DMS 273 (cell line): ENCODE measurements around the gene PRKCH.
A peak's percentile ranks its signal among the peaks of the same experiment; 100 is the strongest.

Experiments
- DNase-seq: peaks from one replicate; lab custom pipeline; 2025; ENCODE audit not compliant: unreplicated experiment; lab: John Stamatoyannopoulos, UW

Gene PRKCH

GRCh38 chr14:61420326-61420725 is 98.9 kb downstream of the PRKCH start:
- DNase-seq = no peak

- no peak for DNase-seq
Observed at GRCh38 chr14:61421212-61421923, 100.0 kb downstream of the PRKCH start.

GRCh38 chr14:61426048-61426447 is 104.7 kb downstream of the PRKCH start:
- no peak for DNase-seq

DNA sequence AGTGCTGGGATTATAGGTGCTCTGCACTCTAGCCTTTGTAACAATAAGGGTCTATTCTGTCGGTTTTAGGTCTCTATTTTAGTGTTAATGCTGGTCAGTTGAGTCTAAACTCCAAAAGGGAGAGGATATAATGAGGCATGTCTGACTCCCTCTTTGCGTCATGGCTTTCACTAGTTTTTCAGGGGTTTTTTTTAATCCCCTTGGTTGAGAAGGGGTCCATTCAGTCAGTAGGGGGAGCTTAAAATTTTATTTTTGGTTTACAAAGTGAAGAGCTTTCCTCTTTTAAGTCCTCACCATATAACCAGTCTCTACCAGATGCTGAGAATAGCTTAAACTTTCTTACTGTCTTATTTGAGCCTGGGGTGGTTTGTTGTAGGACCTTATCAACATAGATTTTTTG is 106.9 kb downstream of the PRKCH start:
- no peak for DNase-seq

DNA sequence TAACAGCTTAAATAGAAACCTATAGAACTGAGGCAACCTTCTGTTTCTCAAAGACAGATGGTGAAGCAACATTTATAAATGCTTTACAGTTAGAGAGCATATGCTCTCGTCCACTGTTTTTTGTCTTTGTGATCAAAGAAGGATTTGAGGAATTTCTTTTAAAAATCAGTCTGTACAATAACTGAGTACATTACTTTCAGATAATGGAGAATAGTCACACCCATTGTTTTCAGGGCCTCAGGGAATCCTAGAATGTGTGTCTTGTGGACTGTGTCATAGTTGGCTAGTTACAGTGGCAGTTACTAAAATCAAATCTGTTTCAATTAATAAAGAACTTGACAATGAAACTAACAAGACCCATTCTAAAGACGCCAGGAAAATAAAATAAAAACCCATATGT is 107.9 kb downstream of the PRKCH start:
- peak; percentile 47 for DNase-seq

GRCh38 chr14:61430066-61430757 is 108.8 kb downstream of the PRKCH start:
- peak; percentile 21 for DNase-seq

DNA sequence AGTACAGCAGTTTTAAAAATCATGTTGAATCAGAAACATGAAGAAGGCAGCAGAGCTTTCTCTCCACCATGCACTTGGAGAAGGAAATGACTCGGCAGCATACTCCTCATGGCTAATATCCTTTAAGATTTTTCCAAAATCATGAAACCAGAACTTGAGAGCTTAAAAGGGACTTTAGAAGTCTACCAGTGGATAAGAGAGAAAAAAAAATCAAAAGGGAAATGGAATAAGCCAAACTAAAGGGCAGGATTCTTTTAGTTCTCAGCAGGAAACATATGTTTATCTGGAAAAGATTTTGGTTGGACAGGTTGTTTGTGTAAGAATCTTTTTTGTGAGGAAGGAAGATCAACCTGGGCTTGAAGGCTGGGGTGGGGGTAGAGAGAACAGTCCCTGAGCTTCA is 111.8 kb downstream of the PRKCH start:
- DNase-seq = peak; percentile 11

- no peak for DNase-seq
Observed at GRCh38 chr14:61433828-61434227, 112.4 kb downstream of the PRKCH start.

DNA sequence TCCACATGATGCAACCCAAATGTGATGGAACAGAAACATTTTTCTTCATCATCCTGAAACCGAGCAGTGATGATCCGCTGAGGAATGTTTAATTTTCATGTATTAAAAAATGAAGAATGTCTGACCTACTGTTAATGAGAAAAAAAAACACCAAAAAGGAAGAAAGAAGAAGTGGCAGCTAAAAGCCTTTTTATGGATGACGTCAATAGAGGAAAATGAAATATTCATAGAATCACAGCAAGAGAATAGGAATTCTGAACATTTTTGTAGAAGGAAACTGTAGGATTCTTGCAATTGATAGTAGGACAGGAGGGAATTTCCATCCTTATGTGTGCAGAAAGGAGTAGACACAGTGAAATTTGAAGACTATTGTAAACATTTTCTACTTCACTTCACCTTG is 112.9 kb downstream of the PRKCH start:
- no peak for DNase-seq

GRCh38 chr14:61435563-61436337 is 114.4 kb downstream of the PRKCH start:
- DNase-seq = no peak

DNA sequence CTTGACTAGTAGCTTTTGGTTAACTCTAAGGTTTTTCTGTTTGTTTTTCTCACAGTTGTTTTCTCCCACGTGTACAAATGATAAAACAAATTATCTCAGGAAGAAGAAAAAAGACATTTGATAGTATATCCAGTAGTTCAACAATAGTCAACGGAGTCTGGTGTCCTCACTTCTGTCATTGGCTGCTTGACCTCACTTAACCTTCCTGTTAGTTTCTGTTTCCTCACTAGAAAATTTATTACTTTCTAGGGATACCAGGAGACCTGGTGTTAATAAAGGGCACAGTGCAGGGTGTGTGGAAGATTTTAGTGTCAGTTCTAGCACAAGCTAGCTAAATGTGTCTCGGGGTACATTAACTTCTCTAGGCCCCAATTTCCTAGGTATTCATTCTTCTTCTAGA is 116.0 kb downstream of the PRKCH start:
- no peak for DNase-seq

DNA sequence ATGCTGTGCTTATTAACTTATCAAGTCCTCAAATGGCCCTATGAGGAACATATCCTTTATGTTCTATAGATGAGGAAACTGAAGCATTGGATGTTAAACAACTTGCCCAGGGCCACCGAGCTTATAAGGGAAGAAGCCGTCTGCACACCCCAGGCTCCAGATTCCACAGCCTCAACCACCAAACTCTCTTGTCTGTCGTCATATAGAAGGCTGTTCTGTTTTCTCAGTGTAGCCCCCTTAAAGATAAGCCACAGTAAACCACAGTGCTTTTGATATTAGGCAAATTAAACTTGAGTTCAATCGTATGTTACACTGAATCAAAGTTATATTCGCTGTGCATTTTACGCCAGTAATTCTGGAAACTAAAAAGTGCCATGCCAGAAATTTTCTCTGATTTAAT is 116.7 kb downstream of the PRKCH start:
- DNase-seq = no peak

DNA sequence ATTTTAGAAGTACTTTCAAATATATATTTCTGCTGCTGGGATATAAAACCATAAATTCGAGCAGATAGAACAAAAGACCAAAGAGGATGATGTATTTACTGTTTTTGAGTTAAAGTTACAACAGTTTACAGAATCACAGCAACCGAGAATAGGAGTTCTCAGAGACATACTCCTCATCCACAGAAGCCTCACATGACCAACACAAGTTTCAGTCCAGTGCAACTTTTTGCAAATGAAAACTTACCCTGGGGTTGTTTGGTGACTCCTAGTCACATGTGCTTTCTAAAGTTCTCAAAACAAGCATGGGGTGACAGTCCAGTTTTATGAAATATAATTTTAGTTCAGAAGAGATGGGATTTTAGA is 117.1 kb downstream of the PRKCH start:
- no peak for DNase-seq

DNA sequence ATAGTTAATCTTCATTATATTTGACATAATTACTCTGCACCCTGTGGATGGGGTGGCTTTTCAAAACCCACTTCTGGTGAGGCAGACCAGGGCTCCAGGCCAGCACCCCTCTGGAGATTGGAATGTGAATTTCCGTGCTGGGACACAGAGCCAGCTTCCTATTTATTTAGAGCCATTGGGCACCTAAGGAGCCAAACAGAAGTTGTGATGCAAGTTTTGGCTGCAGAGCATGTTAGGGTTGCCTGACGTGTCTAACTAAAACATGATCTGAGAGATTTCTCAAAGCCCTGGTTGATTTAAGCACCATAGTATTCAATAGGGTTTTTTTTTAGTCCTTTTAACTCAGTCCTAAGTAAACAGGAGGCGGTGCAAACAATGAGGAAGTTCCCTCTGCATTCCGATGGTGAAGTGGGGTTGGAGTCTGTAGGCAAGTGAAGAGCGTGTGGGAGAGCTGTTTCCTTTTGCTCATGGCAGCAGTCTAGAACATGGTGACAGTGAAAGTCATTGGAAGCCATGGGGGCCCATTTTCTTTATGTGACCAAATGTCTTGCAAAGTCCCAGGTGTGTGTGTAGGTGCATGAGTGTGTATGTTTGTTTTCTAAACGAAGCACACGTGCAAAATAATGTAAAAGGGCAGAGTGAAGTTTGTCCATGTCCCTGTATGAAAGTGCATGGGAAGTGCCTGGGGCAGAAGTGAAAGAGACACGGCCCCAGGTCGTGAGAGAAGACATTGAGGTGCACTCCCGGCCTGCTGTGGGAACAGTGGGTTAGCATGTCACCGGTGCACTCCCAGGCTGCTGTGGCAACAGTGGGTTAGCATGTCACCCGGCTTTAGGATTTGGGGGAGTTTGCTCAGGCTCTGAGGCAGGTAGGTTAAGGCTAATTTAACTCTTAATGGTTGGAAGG is 117.7 kb downstream of the PRKCH start:
- peak; percentile 3 for DNase-seq

- DNase-seq = no peak
Observed at GRCh38 chr14:61439779-61440418, 118.5 kb downstream of the PRKCH start.

DNA sequence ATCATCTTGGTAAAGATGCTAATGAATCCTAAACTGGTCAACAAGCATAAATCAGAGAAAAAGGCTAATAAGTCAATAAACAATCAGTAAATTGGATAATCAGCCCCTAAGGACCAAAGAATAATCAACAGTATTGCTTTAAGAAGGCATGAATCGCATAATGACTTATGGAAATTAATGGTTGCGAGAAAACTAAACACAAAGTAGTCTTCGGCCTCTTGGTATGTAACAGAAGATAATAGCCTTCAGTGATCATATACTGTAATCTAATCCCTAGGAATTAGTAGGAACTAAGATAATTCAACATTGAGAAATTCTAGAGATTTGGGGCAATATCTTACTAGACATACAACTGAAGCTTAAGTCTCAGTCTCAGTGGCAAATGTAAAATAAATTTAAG is 122.1 kb downstream of the PRKCH start:
- DNase-seq = no peak

DNA sequence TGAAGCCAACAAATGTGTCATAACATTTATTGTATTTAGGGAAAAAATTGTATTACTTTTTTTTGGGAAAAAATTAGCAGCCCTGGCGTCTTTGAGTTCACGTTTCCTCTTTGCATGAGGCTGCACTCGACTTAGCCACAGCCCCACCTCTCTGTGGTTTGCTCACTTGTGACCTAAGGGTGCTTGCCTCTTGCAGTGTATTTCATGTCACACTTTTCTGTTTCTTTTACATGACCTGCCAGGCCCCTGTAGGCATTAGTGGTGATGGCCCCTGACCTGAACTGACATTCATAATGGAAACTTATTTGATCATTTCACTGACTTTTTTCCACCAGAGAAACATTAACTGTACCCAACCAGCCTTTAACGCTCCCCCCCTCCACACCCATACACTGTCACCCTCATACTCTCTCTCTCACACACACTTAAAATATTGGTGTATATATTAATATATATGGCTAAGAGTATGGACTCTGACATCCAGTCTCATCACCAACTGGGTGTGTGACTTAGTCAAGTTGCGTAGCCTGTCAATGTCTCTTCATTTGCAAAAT is 122.9 kb downstream of the PRKCH start:
- DNase-seq = no peak

DNA sequence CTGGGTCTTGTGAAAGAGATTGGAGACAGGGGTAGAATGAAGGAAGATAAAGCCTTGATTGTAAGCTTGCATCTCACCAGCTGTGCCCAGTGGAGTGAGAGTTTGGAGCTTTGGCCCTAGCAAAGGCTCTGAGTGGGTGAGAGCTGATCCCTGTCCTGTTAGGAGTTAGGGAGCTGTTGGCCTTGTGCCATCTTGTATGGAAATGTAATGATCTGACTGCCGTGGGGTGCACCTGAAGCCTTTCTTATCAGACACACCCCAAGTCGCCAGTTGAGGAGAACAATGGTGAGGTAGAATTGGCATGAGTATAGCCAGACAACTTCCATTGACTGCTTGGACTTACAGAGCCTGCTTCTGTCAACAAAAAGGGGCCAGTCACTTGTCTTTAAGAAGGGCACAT is 130.1 kb downstream of the PRKCH start:
- no peak for DNase-seq

DNA sequence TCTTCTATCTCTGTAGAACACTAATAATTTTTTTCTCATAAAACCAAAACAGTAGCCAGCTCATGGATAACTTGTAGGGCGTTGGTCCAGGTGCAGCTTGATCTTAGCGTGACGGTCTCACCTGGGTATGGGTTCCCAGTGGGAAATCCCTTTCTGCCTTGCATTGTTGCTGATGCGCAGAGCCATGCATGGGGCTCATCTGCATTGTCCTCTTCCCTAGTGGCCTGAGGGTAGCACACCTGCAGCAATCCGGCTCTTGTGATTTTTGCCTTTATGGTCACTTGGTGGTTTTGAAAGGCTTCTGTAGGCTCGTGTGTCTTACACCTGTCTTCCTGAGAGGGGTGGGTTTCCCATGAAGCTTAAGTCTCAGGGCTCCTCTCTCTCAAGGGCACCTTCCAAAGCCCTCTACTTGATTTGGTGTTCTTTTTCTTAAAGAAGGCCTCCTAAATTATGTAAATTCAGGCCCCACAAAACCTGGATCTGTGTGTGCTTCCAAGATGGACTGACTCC is 130.6 kb downstream of the PRKCH start:
- no peak for DNase-seq

DNA sequence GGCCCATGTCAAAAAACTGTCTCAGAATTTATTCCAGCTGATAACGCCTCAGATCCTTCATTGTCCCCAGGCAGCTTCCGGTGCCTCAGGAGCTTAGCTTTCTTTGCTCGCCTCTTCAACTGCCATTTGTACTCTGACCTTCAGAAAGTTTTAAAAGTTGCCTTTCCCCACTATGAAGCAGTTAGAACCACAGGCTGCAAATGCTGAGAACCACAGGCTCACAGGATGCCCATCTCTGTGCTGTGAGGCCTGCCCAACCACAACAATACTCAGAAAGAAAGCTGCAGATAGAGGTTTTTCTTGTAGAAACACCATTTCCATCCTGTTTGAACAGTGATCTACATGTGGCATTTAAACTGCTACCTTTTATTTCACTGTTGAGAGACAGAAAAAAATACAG is 131.1 kb downstream of the PRKCH start:
- no peak for DNase-seq
